Natural killer cell (primary cell): ENCODE results near the gene ORC1. TPM values are rescaled to one million over a fixed set of nuclear protein-coding genes. Genes with fewer than 3 reads are reported as not detected.

Experiments
- ATAC-seq, 3 donors: fragments of 150-1000 bp in 2 of 3; fragments of 200-7000 bp in 1 of 3; cut with Tn5 transposase; 1 replicate in 1 of 3; 2 replicates in 2 of 3; pipeline ENCODE4 v1.10.0; 2021; ENCODE audit warnings: mild to moderate bottlenecking in 2 of 3, moderate library complexity in 2 of 3
- DNase-seq, 2 donors: peaks; one replicate each; pipeline versions ENCODE4 v3.0.0 to v3.0.0-alpha.2; 2013 to 2021; ENCODE audit warnings: mixed read lengths in 1 of 2
- H3K27ac ChIP-seq: one replicate; pipeline ENCODE4 v1.5.1; 2013; ENCODE audit warnings: mild to moderate bottlenecking, low read length
- H3K27me3 ChIP-seq: one replicate; pipeline ENCODE4 v1.6.1; 2013; ENCODE audit warnings: low read length; ENCODE audit not compliant: control insufficient read depth, insufficient read depth
- H3K36me3 ChIP-seq: one replicate; pipeline ENCODE4 v1.6.1; 2013; ENCODE audit warnings: low read length; ENCODE audit not compliant: control insufficient read depth, insufficient read depth
- H3K4me1 ChIP-seq: one replicate; pipeline ENCODE4 v1.6.1; 2013; ENCODE audit warnings: low read length; ENCODE audit not compliant: control insufficient read depth, insufficient read depth
- H3K4me3 ChIP-seq: one replicate; pipeline ENCODE4 v1.5.1; 2013; ENCODE audit warnings: low read length
- H3K9me3 ChIP-seq: one replicate; pipeline ENCODE4 v1.6.1; 2013; ENCODE audit warnings: low read length; ENCODE audit not compliant: control insufficient read depth, insufficient read depth
- H3K27ac Mint-ChIP-seq, 2 donors: one replicate each; pipeline ENCODE4 v1.8.0; 2022; ENCODE audit warnings: mild to moderate bottlenecking in 2 of 2, mixed read lengths in 2 of 2, moderate library complexity in 1 of 2
- H3K27me3 Mint-ChIP-seq, 2 donors: one replicate each; pipeline ENCODE4 v1.8.0; 2022; ENCODE audit warnings: low read depth in 2 of 2, mixed read lengths in 2 of 2
- H3K36me3 Mint-ChIP-seq: one replicate; pipeline ENCODE4 v1.8.0; 2022; ENCODE audit warnings: mixed read lengths
- H3K4me1 Mint-ChIP-seq, 2 donors: one replicate each; pipeline ENCODE4 v1.8.0; 2022; ENCODE audit warnings: mixed read lengths in 2 of 2
- H3K4me3 Mint-ChIP-seq: one replicate; pipeline ENCODE4 v1.8.0; 2022; ENCODE audit warnings: mild to moderate bottlenecking, moderate library complexity, mixed read lengths
- H3K9me3 Mint-ChIP-seq, 2 donors: one replicate each; pipeline ENCODE4 v1.8.0; 2022; ENCODE audit warnings: mixed read lengths in 2 of 2
- WGBS: methylation state at CpG from one replicate; pipeline ENCODE4 v1.1.7; 2013; ENCODE audit warnings: missing lambda C conversion rate; ENCODE audit not compliant: insufficient coverage; 5-methylcytosine and 5-hydroxymethylcytosine counted together
- intact Hi-C: fragments of 100-400 bp; cut with micrococcal nuclease; formaldehyde crosslinking; loops from one replicate; pipeline ENCODE4 v1.14.2; 2022
- total RNA-seq, 4 donors: library from RNA; stranded (reverse); fragments of 120-200 nt in 1 of 4; gene quantifications; one replicate each; pipeline versions ENCODE4 v1.2.3 to v1.2.4, GENCODE V29; 2013 to 2022
- TF ChIP-seq, protein P1 (sequence below): fragments of 200-600 bp; IDR thresholded peaks from one replicate; pipeline ENCODE4 v1.8.0; 2022; ENCODE audit warnings: antibody characterized with exemption

ORC1 gene
- total RNA-seq, 3 donors from 2014 or later (not counting 1 experiment from before 2014, with no cell fraction given) = 1.9 to 2.6 (median 2.1) TPM

DNA sequence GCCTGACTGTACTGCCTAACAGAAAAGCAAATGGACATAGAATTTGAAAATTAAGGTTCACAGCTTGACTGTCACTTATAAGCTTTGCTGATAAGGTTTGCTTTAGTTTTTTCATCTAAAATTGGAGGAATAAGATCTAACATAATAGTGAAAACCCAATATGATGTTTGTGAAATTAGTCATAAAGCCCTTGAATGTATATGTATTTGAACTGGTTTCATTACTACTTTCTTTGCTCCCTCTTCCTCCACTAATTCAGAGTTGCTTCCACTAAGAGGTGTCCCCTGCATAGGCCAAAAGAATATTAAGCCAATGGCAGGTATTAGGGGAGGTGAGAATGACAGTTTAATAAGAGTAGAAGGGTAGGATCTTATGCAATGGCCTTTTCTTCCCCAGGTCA is 10.7 kb upstream of the ORC1 start:
- ATAC-seq (no peak), DNase-seq (no peak)
- Histone ChIP-seq H3K27ac (no peak overlapping the region), H3K27me3 (no peaks in the 10 kb centered on the region), H3K36me3 (peaks cover 93% of the 10 kb centered on the region), H3K4me1 (no peaks in the 10 kb centered on the region), H3K9me3 (no peaks in the 10 kb centered on the region), H3K4me3 (no peak overlapping the region)
- Mint-ChIP-seq H3K4me3 (no peak overlapping the region), H3K4me1 (peaks cover 8 to 13% of the 10 kb centered on the region in 2 donors), H3K9me3 (no peaks in the 10 kb centered on the region), H3K27ac (no peak overlapping the region), H3K27me3 (no peaks in the 10 kb centered on the region), H3K36me3 (peaks cover 50% of the 10 kb centered on the region)
- intact Hi-C loops = no loop called here
- TF ChIP-seq, protein P1, sequence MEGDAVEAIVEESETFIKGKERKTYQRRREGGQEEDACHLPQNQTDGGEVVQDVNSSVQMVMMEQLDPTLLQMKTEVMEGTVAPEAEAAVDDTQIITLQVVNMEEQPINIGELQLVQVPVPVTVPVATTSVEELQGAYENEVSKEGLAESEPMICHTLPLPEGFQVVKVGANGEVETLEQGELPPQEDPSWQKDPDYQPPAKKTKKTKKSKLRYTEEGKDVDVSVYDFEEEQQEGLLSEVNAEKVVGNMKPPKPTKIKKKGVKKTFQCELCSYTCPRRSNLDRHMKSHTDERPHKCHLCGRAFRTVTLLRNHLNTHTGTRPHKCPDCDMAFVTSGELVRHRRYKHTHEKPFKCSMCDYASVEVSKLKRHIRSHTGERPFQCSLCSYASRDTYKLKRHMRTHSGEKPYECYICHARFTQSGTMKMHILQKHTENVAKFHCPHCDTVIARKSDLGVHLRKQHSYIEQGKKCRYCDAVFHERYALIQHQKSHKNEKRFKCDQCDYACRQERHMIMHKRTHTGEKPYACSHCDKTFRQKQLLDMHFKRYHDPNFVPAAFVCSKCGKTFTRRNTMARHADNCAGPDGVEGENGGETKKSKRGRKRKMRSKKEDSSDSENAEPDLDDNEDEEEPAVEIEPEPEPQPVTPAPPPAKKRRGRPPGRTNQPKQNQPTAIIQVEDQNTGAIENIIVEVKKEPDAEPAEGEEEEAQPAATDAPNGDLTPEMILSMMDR = no peak

DNA sequence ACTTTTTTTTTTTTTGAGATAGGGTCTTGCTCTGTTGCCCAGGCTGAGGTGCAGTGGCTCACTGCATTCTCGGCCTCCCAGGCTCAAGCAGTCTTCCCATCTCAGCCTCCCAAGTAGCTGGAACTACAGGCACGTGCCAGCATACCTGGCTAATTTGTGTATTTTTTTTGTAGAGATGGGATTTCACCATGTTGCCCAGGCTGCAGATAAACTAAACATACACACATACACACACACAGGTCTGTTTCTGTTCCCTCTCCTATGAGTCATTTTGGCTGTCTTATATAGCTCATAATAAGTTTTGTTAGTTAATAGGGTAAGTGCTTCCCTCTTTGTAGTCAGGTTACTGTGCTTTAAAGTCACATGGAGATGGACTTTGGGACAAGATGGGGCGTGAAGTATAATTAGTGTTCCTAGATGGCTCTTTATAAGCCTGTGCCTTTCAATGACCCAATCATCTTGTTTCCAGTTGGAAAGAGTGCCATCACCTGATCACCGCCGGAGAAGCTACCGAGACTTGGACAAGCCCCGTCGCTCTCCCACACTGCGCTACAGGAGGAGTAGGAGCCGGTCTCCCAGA is 9.3 kb upstream of the ORC1 start:
- H3K9me3 ChIP-seq = no peaks in the 10 kb centered on the region
- H3K36me3 ChIP-seq = peaks cover 97% of the 10 kb centered on the region
- H3K4me3 ChIP-seq = no peak overlapping the region
- no peaks in the 10 kb centered on the region for H3K27me3 ChIP-seq
- no peak for ATAC-seq
- intact Hi-C loops = no loop called here
- H3K4me3 Mint-ChIP-seq = no peak overlapping the region
- no peaks in the 10 kb centered on the region for H3K27me3 Mint-ChIP-seq
- no peaks in the 10 kb centered on the region for H3K9me3 Mint-ChIP-seq
- H3K4me1 Mint-ChIP-seq = peaks cover 8 to 20% of the 10 kb centered on the region in 2 donors
- no peak for DNase-seq
- peaks cover 58% of the 10 kb centered on the region for H3K36me3 Mint-ChIP-seq
- TF ChIP-seq, protein P1 = no peak
- H3K27ac Mint-ChIP-seq = no peak overlapping the region
- H3K27ac ChIP-seq = no peak overlapping the region
- no peaks in the 10 kb centered on the region for H3K4me1 ChIP-seq
- 100% methylated on average over 9 of the region's 10 CpGs for WGBS

DNA sequence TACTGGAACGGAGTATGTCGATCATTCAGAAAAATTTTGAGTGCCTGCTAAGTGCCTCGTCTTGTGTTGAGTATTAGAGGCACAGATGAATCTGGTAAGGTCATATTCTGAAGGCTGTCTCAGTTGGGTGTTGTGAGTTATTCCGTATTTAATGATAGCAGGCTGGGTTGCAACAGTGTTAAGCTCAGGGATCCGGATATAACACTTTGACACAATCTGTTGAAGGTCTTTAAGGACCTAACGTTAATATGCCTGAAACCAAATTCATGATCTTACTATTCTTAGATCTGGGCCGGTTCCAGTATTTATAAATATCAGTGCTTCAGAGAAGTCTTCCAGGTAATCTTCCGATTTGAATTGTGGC is 734 bp upstream of the ORC1 start:
- Mint-ChIP-seq H3K9me3 (no peaks in the 10 kb centered on the region), H3K27me3 (no peaks in the 10 kb centered on the region), H3K36me3 (peaks cover 10% of the 10 kb centered on the region), H3K4me1 (peaks cover 34 to 50% of the 10 kb centered on the region in 2 donors), H3K4me3 (peak overlapping the region; percentile 100), H3K27ac (peak overlapping the region; percentile 95 to 98)
- H3K4me1 ChIP-seq = peaks cover 10% of the 10 kb centered on the region
- TF ChIP-seq, protein P1 = no peak
- no peaks in the 10 kb centered on the region for H3K27me3 ChIP-seq
- H3K9me3 ChIP-seq = no peaks in the 10 kb centered on the region
- intact Hi-C loops = loop anchor here (1.0 to 5.0 kb wide), 6 partner anchors 19 to 321 kb away; partner anchors contain the start of genes CC2D1B and ZYG11B
- no peak for DNase-seq
- peaks cover 24% of the 10 kb centered on the region for H3K36me3 ChIP-seq
- WGBS = 4% methylated on average over 8 of the region's 8 CpGs
- H3K4me3 ChIP-seq = peak overlapping the region; percentile 72
- H3K27ac ChIP-seq = peak overlapping the region; percentile 87
- ATAC-seq = peak in 2 of 3 donors; percentile 2 to 22
